PFSK-1 (cell line): Measurements from ENCODE around the gene XPOT.

Source experiments
- FOXP2 ChIP-seq: optimal IDR thresholded peaks from 2 replicates; pipeline ENCODE3; 2011; ENCODE audit warnings: borderline replicate concordance, control low read depth, inconsistent platforms; ENCODE audit not compliant: insufficient read depth; ENCODE audit errors: extremely low read length, extremely low read depth
- POLR2AphosphoS5 ChIP-seq: IDR thresholded peaks from 2 replicates; pipeline ENCODE4 v1.6.1; 2012; ENCODE audit warnings: low read depth, mild to moderate bottlenecking, control low read depth, low read length, moderate library complexity
- REST ChIP-seq, 2 experiments: IDR thresholded peaks; 2 replicates each; pipeline versions ENCODE4 v1.6.1 to v1.8.0; 2011 to 2012; ENCODE audit warnings: low read depth in 2 of 2, low read length in 2 of 2, control low read depth in 1 of 2, inconsistent platforms in 1 of 2, mild to moderate bottlenecking in 1 of 2, moderate library complexity in 1 of 2; ENCODE audit not compliant: insufficient read depth in 1 of 2
- SIN3A ChIP-seq: IDR thresholded peaks from 2 replicates; pipeline ENCODE4 v1.6.1; 2012; ENCODE audit warnings: mild to moderate bottlenecking, low read length, moderate library complexity, borderline replicate concordance; ENCODE audit not compliant: insufficient read depth
- TAF1 ChIP-seq: IDR thresholded peaks from 2 replicates; pipeline ENCODE4 v1.6.1; 2012; ENCODE audit warnings: low read length, control low read depth, borderline replicate concordance; ENCODE audit not compliant: insufficient read depth

Gene XPOT

GRCh38 chr12:64392221-64392620 lies 12.0 kb upstream of the XPOT start:
- no peak for TF ChIP-seq REST (IDR thresholded peaks at IDR 0.05; ENCODE audit: insufficient read depth in 1 of 2, low read depth in 2 of 2, low read length in 2 of 2)
- TF ChIP-seq POLR2AphosphoS5, result no peak
- no peak for TF ChIP-seq FOXP2
- no peak for TF ChIP-seq SIN3A
- no peak for TF ChIP-seq TAF1

GRCh38 chr12:64395739-64396138 lies 8.5 kb upstream of the XPOT start:
- TF ChIP-seq FOXP2 (no peak), SIN3A (no peak), TAF1 (no peak), REST (IDR thresholded peaks at IDR 0.05; ENCODE audit: insufficient read depth in 1 of 2, low read depth in 2 of 2, low read length in 2 of 2) (no peak), POLR2AphosphoS5 (no peak)

- TF ChIP-seq SIN3A (no peak), FOXP2 (no peak), REST (IDR thresholded peaks at IDR 0.05; ENCODE audit: insufficient read depth in 1 of 2, low read depth in 2 of 2, low read length in 2 of 2) (no peak), POLR2AphosphoS5 (no peak), TAF1 (no peak)
Measured at GRCh38 chr12:64400041-64400440, 4.2 kb upstream of the XPOT start.

- TF ChIP-seq TAF1, result no peak
- TF ChIP-seq REST (IDR thresholded peaks at IDR 0.05; ENCODE audit: insufficient read depth in 1 of 2, low read depth in 2 of 2, low read length in 2 of 2), result no peak
- no peak for TF ChIP-seq POLR2AphosphoS5
- TF ChIP-seq SIN3A, result no peak
- TF ChIP-seq FOXP2, result no peak
Measured at GRCh38 chr12:64402181-64402580, 2.0 kb upstream of the XPOT start.

- peak; percentile 5 to 32; a peak in 1 of 4 replicates for TF ChIP-seq REST (IDR thresholded peaks at IDR 0.05; ENCODE audit: insufficient read depth in 1 of 2, low read depth in 2 of 2, low read length in 2 of 2)
- peak; percentile 23 for TF ChIP-seq FOXP2
- TF ChIP-seq SIN3A, result no peak
- TF ChIP-seq POLR2AphosphoS5, result peak; percentile 83
- peak; percentile 77; the same call in 1 of the 2 replicates for TF ChIP-seq TAF1
Measured at GRCh38 chr12:64404470-64405256, 471 bp downstream of the XPOT start.
